ENCODE measurements around the gene FBLN2.

FBLN2 gene

GRCh38 chr3:13610006-13610570 lies 61.2 kb downstream of the FBLN2 start:
- no peak for DNase-seq

GRCh38 chr3:13611221-13611620 lies 62.3 kb downstream of the FBLN2 start:
- DNase-seq: no peak

DNA sequence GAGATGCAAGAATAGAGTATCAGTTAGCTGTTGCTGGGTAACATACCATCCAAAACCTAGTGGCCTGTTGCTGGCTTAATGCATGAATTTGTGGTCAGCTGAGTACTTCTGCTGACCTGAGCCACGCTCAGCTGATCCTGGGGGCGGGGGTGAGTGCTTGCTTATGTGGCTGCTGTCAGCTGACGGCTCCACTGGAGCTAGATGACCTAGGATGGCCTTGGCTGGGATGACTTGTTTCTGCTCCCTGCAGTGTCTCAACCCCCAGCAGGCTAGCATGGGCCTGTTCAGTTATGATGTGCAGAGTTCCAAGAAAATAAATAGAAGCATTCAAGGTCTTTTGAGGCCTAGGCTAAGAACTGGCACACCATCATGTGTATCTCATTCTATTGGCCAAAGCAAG lies 63.9 kb downstream of the FBLN2 start:
- no peak for DNase-seq

- no peak for DNase-seq
These were observed 64.6 kb downstream of the FBLN2 start for GRCh38 chr3:13613343-13614190.

DNA sequence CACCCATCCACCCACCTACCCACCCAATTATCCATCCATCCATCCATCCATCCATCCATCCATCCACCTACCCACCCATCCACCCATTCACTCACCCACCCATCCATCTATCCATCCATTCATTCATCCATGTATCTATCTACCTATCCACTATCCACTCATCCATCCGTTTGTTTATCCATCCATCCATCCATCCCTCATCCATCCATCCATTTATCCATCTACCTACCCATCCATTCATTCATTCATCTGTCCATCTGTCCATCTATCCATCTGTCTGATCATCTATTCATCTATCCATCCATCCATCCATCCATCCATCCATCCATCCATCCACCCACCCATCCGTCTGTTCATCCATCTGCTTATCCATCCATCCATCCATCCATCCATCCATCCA lies 65.7 kb downstream of the FBLN2 start:
- no peak for DNase-seq

DNA sequence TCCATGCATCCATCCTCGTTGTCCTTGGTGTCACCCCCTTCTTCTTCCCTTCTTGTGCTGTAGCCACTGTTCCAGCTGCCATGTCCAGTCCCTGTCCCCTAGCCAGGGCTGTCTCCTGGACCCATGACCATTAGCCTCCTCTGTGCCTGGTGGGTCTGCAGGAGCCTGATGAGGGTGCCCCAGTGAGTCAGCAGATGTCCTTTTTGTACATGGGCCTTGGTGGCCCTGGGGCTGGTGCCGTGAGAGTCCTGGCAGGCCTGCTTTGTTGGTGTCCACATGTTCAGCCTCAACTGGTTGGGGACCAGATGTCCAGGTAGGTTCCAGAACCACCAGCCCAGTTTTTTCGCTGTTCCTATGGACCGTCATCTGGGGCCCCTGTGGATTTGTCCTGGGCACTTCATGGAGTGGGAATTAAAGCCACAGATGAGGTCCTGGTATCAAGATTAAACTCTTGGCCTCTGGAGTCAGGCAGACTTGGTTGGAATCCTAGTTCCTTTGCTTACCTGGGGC lies 66.1 kb downstream of the FBLN2 start:
- DNase-seq: no peak

DNA sequence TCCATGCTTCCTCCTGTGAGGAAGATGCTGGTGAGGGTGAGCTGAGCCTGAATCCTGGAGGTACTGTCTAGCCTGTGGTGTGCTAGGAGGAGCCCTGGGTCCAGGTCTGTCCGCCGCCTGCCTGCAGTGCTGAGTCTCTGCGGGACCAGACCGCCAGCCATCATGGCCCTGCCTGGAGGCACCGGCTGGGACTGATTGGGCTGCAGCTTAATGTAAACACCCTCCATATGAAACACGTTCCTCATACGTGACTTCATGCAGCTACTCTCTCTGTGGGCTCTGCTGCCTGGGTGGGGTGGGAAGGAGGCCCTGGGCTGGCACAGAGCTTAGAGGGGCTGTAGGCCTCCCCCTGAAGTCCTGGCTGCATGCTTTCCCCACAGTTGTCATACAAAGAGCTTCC lies 67.4 kb downstream of the FBLN2 start:
- DNase-seq: no peak

GRCh38 chr3:13617097-13617738 lies 68.3 kb downstream of the FBLN2 start:
- no peak for DNase-seq

GRCh38 chr3:13617981-13618380 lies 69.1 kb downstream of the FBLN2 start:
- DNase-seq: no peak

- no peak for DNase-seq
These were observed 69.9 kb downstream of the FBLN2 start for GRCh38 chr3:13618836-13619235.

DNA sequence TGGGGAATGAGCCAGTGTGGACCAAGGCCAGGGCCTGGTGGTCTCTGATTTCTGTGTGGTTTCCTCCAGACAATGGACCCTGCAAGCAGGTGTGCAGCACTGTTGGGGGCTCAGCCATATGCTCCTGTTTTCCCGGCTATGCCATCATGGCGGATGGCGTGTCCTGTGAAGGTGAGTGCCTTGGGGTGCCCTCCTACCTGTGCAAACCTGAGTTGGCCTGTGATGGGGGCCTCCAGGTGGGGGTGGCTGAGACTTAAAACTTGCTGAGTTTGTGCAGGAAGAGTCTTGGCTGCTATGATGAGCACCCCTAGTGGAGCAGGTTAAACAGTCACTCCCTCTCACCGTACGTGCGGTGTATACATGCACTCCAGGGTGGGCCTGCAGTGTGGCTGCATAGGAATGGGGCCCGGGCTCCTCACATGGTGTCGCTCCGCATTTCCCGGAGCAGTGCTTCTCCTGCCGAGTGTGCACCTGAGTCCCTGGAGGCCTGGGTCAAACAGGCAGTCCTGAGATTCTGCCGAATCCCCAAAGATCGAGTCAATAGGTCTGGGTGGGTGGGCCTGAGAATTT lies 70.8 kb downstream of the FBLN2 start:
- no peak for DNase-seq

- no peak for DNase-seq
These were observed 71.4 kb downstream of the FBLN2 start for GRCh38 chr3:13620281-13620680.

DNA sequence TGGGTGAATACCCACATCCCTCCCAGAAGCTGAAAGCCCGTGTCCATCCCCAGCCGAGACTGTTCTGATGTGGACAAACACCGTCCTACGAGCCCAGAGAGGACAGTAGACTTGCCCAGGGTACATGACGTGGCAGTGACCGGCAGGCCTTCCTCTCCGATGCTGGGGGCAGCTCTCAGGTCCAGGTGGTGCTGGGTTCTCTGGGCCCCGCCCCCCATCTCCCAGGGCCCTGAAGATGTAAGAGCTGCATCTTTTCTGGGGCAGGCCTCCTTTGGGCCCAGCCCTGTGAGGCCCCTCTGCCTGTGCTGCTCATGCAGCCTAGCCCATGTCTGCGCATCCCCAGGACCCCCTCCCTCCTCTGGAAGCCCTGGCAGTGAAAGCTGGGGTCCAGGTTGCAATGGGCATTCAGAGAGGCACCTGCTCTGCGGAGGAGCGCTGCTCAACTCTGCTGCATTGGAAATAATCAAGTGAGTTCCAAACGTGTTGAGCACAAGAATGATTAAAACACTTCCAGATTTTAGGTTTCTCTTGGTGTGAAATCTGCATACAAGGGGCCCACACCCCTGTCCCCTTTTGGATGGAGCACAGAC lies 71.9 kb downstream of the FBLN2 start:
- DNase-seq: no peak

- no peak for DNase-seq
These were observed 72.7 kb downstream of the FBLN2 start for GRCh38 chr3:13621381-13622221.

DNA sequence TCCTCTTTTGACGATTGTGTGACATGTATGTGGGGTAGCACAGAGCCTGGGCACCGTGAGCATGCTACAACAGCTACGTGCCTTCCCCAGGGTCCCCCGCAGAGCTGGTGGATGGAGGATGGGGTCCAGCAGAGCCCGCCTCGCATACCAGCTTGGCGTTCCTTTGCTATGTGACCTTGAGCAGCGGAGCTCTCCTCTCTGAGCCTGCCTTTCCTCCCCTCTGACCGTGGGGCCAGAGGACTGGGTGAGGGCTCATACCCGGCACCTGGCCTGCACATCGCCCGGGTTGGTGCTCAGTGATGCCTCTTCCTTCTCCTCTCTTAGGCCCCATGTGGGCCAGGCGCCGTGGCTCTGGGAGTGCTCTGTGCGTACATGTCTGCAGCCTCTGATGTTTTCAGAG lies 73.4 kb downstream of the FBLN2 start:
- no peak for DNase-seq

- DNase-seq: no peak
These were observed 74.3 kb downstream of the FBLN2 start for GRCh38 chr3:13623101-13623654.

DNA sequence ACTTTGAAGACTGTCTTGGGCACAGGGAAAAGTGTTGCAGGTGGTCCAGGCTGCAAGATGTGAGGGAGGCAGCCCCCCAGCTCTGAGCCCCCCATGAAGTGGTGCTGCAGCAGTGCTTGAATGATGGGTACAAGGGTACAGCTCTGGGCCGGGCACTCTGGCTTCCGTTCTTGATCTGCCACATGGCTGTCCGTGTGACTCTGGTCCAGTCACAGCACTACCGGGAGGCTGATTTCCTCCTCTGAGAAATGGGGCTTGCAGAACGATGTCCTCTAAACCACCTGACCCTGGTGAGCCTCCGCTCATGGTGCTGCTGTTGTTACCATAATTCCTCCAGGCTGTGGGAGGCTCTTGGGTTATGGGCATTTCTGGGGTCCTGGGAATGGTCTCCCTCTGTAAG lies 75.1 kb downstream of the FBLN2 start:
- no peak for DNase-seq

DNA sequence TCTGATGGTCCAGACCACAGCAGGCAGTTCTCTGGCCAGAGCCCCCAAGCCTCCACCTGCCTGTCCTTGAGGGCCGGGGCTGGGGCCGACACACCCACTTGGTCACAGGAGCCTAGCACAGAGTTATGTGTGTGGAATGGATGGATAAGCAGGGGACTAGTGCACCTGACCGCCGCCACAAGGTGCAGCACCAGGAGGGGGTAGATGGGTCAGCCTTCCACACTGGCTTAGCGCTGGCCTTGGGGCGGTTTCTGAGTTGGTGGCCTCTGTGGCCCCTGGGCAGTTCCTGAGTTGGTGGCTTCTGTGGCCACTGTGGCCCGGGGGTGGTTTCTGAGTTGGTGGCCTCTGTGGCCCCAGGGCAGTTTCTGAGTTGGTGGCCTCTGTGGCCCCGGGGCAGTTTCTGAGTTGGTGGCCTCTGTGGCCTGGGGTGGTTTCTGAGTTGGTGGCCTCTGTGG lies 75.8 kb downstream of the FBLN2 start:
- no peak for DNase-seq

- no peak for DNase-seq
These were observed 77.5 kb downstream of the FBLN2 start for GRCh38 chr3:13626396-13626795.

- DNase-seq: no peak
These were observed 78.1 kb downstream of the FBLN2 start for GRCh38 chr3:13626915-13627460.

GRCh38 chr3:13627681-13628080 lies 78.8 kb downstream of the FBLN2 start:
- DNase-seq: no peak

DNA sequence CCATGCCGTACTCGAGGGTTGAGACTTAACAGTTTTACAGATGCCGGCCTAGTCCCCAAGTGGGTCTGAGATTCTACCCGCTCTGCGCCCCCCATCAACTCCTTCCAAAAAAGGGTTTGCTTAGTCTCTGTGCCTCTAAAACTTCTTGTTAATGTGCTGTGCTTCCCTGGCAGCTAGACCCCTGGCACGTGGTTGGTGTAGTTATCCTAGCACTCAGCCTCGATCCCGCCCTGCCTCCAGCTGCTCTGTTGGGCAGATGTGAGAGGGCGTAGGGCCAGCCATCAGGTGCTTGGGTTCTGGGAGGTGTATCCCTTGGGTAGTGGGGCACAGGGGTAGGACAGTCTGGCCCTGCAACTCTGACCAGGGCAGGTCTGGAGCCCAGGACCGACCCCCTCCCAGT lies 79.5 kb downstream of the FBLN2 start:
- no peak for DNase-seq
